Mesendoderm (in vitro differentiated cells): Measurements from ENCODE around the gene NFATC1.

Experiments
- DNase-seq: peaks from one replicate; pipeline ENCODE4 v3.0.0; 2013
- H2AK5ac ChIP-seq: 2 replicates; pipeline ENCODE4 v1.6.1; 2013; ENCODE audit warnings: low read length, inconsistent platforms
- H2BK120ac ChIP-seq: 2 replicates; pipeline ENCODE4 v1.6.1; 2013; ENCODE audit warnings: low read depth, mild to moderate bottlenecking, low read length, moderate library complexity, mixed read lengths
- H2BK15ac ChIP-seq: replicated peaks from 2 replicates; pipeline ENCODE4 v1.6.1; 2013; ENCODE audit warnings: low read depth, mild to moderate bottlenecking, moderate library complexity
- H2BK5ac ChIP-seq: 2 replicates; pipeline ENCODE4 v1.6.1; 2013; ENCODE audit warnings: low read length, inconsistent platforms
- H3K18ac ChIP-seq: 2 replicates; pipeline ENCODE4 v1.6.1; 2013; ENCODE audit warnings: mild to moderate bottlenecking, low read length, mixed read lengths
- H3K23ac ChIP-seq: one replicate; pipeline ENCODE4 v1.6.1; 2013; ENCODE audit warnings: low read length
- H3K27ac ChIP-seq: 2 replicates; pipeline ENCODE4 v1.5.1; 2013; ENCODE audit warnings: low read depth, mild to moderate bottlenecking, inconsistent platforms, low read length, moderate library complexity
- H3K27me3 ChIP-seq: 2 replicates; pipeline ENCODE4 v1.6.1; 2013; ENCODE audit warnings: low read length, control low read depth, mild to moderate bottlenecking, inconsistent platforms; ENCODE audit not compliant: insufficient read depth, poor library complexity
- H3K36me3 ChIP-seq: 2 replicates; pipeline ENCODE4 v1.6.1; 2013; ENCODE audit warnings: low read length, inconsistent platforms; ENCODE audit not compliant: control insufficient read depth, insufficient read depth
- H3K4ac ChIP-seq: one replicate; pipeline ENCODE4 v1.6.1; 2013; ENCODE audit warnings: low read depth, mild to moderate bottlenecking, low read length, moderate library complexity
- H3K4me1 ChIP-seq: 2 replicates; pipeline ENCODE4 v1.6.1; 2013; ENCODE audit warnings: low read depth, low read length, inconsistent platforms; ENCODE audit not compliant: control insufficient read depth
- H3K4me2 ChIP-seq: 2 replicates; pipeline ENCODE4 v1.6.1; 2013; ENCODE audit warnings: low read length
- H3K4me3 ChIP-seq: 2 replicates; pipeline ENCODE4 v1.5.1; 2013; ENCODE audit warnings: mild to moderate bottlenecking, low read length
- H3K56ac ChIP-seq: one replicate; pipeline ENCODE4 v1.6.1; 2013; ENCODE audit warnings: low read length
- H3K79me1 ChIP-seq: 2 replicates; pipeline ENCODE4 v1.6.1; 2013; ENCODE audit warnings: low read length, inconsistent platforms
- H3K79me2 ChIP-seq: 2 replicates; pipeline ENCODE4 v1.6.1; 2013; ENCODE audit warnings: mild to moderate bottlenecking, low read length; ENCODE audit not compliant: control insufficient read depth, insufficient read depth
- H3K9ac ChIP-seq: 2 replicates; pipeline ENCODE4 v1.6.1; 2013; ENCODE audit warnings: low read length, inconsistent platforms
- H4K5ac ChIP-seq: one replicate; pipeline ENCODE4 v1.6.1; 2013; ENCODE audit warnings: low read length
- H4K8ac ChIP-seq: one replicate; pipeline ENCODE4 v1.6.1; 2013; ENCODE audit warnings: low read depth, mild to moderate bottlenecking, control low read depth, low read length, moderate library complexity
- WGBS: extraction: QIAGEN DNeasy Blood & Tissue Kit; methylation state at CpG from one replicate; pipeline ENCODE4 v1.1.7; 2013; ENCODE audit warnings: low lambda C conversion rate, missing lambda C conversion rate; ENCODE audit not compliant: insufficient coverage; ENCODE audit errors: extremely low coverage; 5-methylcytosine and 5-hydroxymethylcytosine counted together

NFATC1 gene

DNA sequence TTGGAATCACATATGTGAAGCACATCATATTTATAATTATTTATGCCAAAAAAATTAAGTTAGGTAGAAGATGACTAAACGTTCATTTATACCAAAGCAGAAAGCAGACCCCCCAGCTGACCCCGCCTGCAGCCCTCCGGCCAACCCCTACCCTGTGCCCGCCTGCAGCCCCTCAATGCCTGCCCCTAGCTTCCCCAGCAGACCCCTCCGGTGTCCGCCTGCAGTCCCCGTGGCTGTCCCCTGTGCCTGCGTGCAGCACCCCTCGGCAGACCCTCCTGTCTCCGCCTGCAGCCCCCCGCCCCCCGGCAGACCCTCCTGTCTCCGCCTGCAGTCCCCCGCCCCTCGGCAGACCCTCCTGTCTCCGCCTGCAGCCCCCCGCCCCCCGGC is 136.2 kb downstream of the NFATC1 start:
- H3K4ac ChIP-seq: no peak overlapping the region
- H3K79me1 ChIP-seq: no peaks in the 10 kb centered on the region
- no peak overlapping the region for H3K27ac ChIP-seq
- no peaks in the 10 kb centered on the region for H3K79me2 ChIP-seq
- no peak overlapping the region for H4K5ac ChIP-seq
- H2BK15ac ChIP-seq: no peak overlapping the region
- no peak overlapping the region for H3K4me3 ChIP-seq
- no peak overlapping the region for H2BK120ac ChIP-seq
- H2BK5ac ChIP-seq: no peak overlapping the region
- no peak overlapping the region for H3K18ac ChIP-seq
- no peak overlapping the region for H3K9ac ChIP-seq
- no peaks in the 10 kb centered on the region for H3K36me3 ChIP-seq
- no peak overlapping the region for H3K4me2 ChIP-seq
- H3K27me3 ChIP-seq: no peaks in the 10 kb centered on the region
- WGBS: no CpG with 5 or more reads among the region's 18 CpGs
- H3K4me1 ChIP-seq: no peaks in the 10 kb centered on the region
- H3K23ac ChIP-seq: no peak overlapping the region
- no peak for DNase-seq
- no peak overlapping the region for H3K56ac ChIP-seq
- no peak overlapping the region for H2AK5ac ChIP-seq
- H4K8ac ChIP-seq: no peak overlapping the region

DNA sequence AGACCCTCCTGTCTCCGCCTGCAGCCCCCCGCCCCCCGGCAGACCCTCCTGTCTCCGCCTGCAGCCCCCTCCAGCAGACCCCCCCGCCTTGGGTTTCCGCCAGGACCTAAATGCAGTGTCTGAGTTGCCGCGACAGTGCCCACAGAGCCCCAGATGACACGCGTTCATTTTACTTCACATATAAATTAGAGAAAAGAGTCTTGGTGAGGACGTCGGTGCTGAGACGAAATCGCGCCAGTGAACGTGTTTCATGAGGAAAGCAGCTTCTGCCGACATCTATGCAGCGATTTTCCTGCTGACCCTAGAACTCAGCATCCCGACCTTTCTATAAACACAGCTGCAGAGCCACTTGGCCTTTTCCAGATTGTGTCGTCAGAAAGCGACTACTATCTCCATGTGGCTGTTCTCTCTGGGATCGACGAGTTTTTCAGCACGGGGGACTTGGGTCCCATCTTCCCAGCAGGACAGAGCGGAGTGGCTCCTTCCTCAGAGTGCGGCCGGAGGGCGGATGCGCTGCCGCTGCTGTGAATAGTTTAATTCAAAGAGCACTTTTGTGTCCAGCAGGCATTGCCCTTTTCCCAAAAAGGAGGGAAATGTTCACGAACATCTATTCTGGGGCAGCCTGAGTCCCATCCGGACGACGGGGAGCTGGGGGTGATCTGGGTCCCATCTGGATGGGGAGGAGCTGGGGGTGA is 136.7 kb downstream of the NFATC1 start:
- Histone ChIP-seq H3K9ac (no peak overlapping the region), H2BK120ac (no peak overlapping the region), H2BK15ac (no peak overlapping the region), H3K79me2 (no peaks in the 10 kb centered on the region), H2BK5ac (no peak overlapping the region), H3K4ac (no peak overlapping the region), H3K27ac (no peak overlapping the region), H2AK5ac (no peak overlapping the region), H3K23ac (no peak overlapping the region), H3K18ac (no peak overlapping the region), H3K4me3 (no peak overlapping the region), H4K5ac (no peak overlapping the region), H3K79me1 (no peaks in the 10 kb centered on the region), H3K56ac (no peak overlapping the region), H3K36me3 (no peaks in the 10 kb centered on the region), H3K27me3 (no peaks in the 10 kb centered on the region), H4K8ac (no peak overlapping the region), H3K4me1 (no peaks in the 10 kb centered on the region), H3K4me2 (no peak overlapping the region)
- no peak for DNase-seq
- WGBS: no CpG with 5 or more reads among the region's 34 CpGs

DNA sequence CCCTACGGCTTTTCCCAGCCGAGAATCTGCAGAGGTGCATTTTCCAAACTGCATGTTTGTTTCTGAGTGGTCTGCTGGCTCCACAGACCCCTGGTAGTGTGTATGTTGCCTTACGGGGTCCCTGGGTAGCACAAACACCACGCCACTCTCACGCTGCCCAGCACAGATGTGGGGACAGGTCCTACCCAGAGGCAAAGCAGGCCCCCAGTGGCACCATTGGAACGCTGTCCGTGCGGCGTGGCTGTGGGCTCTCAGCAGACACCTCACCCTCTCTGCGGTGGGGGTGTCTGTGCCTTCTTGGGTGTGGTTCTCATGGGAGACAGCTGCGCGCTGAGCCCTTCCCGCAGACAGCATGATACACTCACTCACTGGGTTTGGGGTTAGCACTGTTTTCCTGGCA is 137.4 kb downstream of the NFATC1 start:
- no peak overlapping the region for H3K4me2 ChIP-seq
- no peak overlapping the region for H2BK15ac ChIP-seq
- no peak overlapping the region for H2AK5ac ChIP-seq
- H3K18ac ChIP-seq: no peak overlapping the region
- no peak for DNase-seq
- H2BK5ac ChIP-seq: no peak overlapping the region
- WGBS: no CpG with 5 or more reads among the region's 13 CpGs
- H3K4ac ChIP-seq: no peak overlapping the region
- no peaks in the 10 kb centered on the region for H3K4me1 ChIP-seq
- no peak overlapping the region for H3K4me3 ChIP-seq
- no peaks in the 10 kb centered on the region for H3K36me3 ChIP-seq
- H4K8ac ChIP-seq: no peak overlapping the region
- no peak overlapping the region for H3K9ac ChIP-seq
- peak overlapping the region; percentile 0 for H3K56ac ChIP-seq
- H2BK120ac ChIP-seq: no peak overlapping the region
- H3K23ac ChIP-seq: no peak overlapping the region
- no peaks in the 10 kb centered on the region for H3K79me2 ChIP-seq
- H4K5ac ChIP-seq: no peak overlapping the region
- H3K27ac ChIP-seq: no peak overlapping the region
- H3K79me1 ChIP-seq: no peaks in the 10 kb centered on the region
- H3K27me3 ChIP-seq: no peaks in the 10 kb centered on the region

DNA sequence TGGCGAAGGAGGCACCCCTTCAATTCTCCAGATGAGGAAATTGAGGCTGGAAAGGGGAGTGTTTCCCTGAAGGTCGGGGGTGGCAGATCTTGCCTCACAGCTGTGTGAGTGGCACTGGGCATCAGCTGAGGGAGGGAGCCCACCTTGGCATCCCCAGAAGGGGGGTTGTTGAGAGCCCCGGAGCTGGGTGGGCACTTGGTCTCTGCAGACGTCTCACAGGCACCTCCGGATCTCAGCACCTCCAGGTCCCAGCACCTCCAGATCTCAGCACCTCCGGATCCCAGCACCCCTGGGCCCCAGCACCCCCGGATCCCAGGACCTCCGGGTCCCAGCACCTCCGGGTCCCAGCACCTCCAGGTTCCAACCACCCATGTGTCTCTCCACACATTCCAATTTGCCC is 137.9 kb downstream of the NFATC1 start:
- H3K18ac ChIP-seq: no peak overlapping the region
- WGBS: no CpG with 5 or more reads among the region's 9 CpGs
- no peak overlapping the region for H3K4ac ChIP-seq

DNA sequence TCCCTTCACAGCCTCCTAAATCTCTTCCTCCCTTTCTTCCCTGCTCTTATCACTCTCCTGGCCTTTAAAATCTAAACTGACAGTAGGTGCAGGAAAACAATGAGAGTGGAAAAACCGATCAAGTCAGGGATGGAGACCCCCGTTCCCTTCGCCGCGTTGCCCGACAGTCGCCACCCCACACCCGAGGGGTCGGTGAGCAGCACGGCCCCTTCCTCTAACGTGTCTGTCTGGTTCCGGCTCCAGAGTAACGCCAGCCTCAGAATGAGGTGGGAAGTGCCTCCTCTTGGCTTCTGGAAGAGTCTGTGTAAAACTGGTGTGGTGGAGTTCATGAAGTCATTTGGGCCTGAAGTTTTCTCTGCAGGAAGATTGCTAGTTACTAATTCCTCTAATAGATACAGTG is 138.6 kb downstream of the NFATC1 start:
- Histone ChIP-seq H3K4me3 (no peak overlapping the region), H3K4ac (no peak overlapping the region), H3K56ac (peak overlapping the region; percentile 22), H3K79me2 (no peaks in the 10 kb centered on the region), H3K18ac (no peak overlapping the region), H4K5ac (no peak overlapping the region), H2BK15ac (no peak overlapping the region), H3K27me3 (no peaks in the 10 kb centered on the region), H3K27ac (no peak overlapping the region), H2BK120ac (no peak overlapping the region), H3K23ac (no peak overlapping the region), H2BK5ac (no peak overlapping the region), H3K9ac (no peak overlapping the region), H3K4me2 (no peak overlapping the region), H3K79me1 (no peaks in the 10 kb centered on the region), H3K36me3 (no peaks in the 10 kb centered on the region), H2AK5ac (no peak overlapping the region), H4K8ac (no peak overlapping the region), H3K4me1 (no peaks in the 10 kb centered on the region)
- no CpG with 5 or more reads among the region's 13 CpGs for WGBS
- no peak for DNase-seq

More for the DNA sequence above, 137.9 kb downstream of the NFATC1 start:
- Histone ChIP-seq H3K9ac (no peak overlapping the region), H3K79me1 (no peaks in the 10 kb centered on the region), H2BK15ac (no peak overlapping the region), H3K23ac (no peak overlapping the region), H2AK5ac (no peak overlapping the region), H4K8ac (no peak overlapping the region), H3K4me2 (no peak overlapping the region), H2BK120ac (no peak overlapping the region), H4K5ac (no peak overlapping the region), H3K27ac (no peak overlapping the region), H3K79me2 (no peaks in the 10 kb centered on the region), H3K36me3 (no peaks in the 10 kb centered on the region), H2BK5ac (no peak overlapping the region), H3K56ac (no peak overlapping the region), H3K27me3 (no peaks in the 10 kb centered on the region), H3K4me3 (no peak overlapping the region), H3K4me1 (no peaks in the 10 kb centered on the region)
- DNase-seq: no peak

DNA sequence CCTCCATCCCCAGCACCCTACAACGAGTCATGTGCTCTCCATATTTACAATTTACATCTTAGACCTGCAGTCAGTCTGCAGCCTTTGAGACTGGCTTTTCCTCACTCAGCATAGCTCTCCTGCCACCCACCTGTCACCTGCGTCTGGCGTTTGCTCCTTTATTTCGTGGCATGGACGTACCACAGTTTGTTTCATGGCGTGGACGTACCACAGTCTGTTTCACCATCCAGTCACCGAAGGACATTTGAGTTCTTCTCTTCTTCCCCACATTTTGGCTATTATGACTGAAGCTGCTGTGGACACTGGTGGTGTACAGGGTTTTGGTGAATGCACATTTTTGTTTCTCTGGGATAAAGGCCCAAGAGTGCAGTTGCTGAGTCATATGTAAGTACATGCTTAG is 142.0 kb downstream of the NFATC1 start:
- H3K9ac ChIP-seq: no peak overlapping the region
- H3K79me2 ChIP-seq: no peaks in the 10 kb centered on the region
- WGBS: no CpG with 5 or more reads among the region's 8 CpGs
- no peaks in the 10 kb centered on the region for H3K36me3 ChIP-seq
- H2BK120ac ChIP-seq: no peak overlapping the region
- no peaks in the 10 kb centered on the region for H3K4me1 ChIP-seq
- no peak overlapping the region for H3K4me2 ChIP-seq
- no peak overlapping the region for H3K56ac ChIP-seq
- no peak overlapping the region for H2AK5ac ChIP-seq
- no peak overlapping the region for H3K23ac ChIP-seq
- H3K4me3 ChIP-seq: no peak overlapping the region
- H3K27me3 ChIP-seq: no peaks in the 10 kb centered on the region
- H4K5ac ChIP-seq: no peak overlapping the region
- H4K8ac ChIP-seq: no peak overlapping the region
- no peak overlapping the region for H3K4ac ChIP-seq
- no peak overlapping the region for H2BK15ac ChIP-seq
- H3K27ac ChIP-seq: no peak overlapping the region
- no peak overlapping the region for H2BK5ac ChIP-seq
- no peak for DNase-seq
- H3K18ac ChIP-seq: no peak overlapping the region
- H3K79me1 ChIP-seq: no peaks in the 10 kb centered on the region
